ENCODE results near the gene TTC21B.
"Not testable (repeated sequence)": the region's sequence is repeated elsewhere in the genome, so short reads cannot be mapped to it uniquely, and the experiment has no call there.

Gene TTC21B

GRCh38 chr2:165953655-165954606 is at the start of gene TTC21B:
TSS of gene TTC21B (minus strand) at chr2:165953776. CDS start at chr2:165953705, 71 bp downstream.
- in situ Hi-C loops (cut with MboI; ENCODE audit: low sequenced_read_pairs): no loop called here

- in situ Hi-C loops (cut with MboI; ENCODE audit: low sequenced_read_pairs): no loop called here
Measured at GRCh38 chr2:166000401-166000800, 46.8 kb upstream of the TTC21B start.

GRCh38 chr2:165990846-165991245 is 37.3 kb upstream of the TTC21B start:
- in situ Hi-C loops (cut with MboI; ENCODE audit: low sequenced_read_pairs): no loop called here

- in situ Hi-C loops (cut with MboI; ENCODE audit: low sequenced_read_pairs): no loop called here
Measured at GRCh38 chr2:165989851-165990250, 36.3 kb upstream of the TTC21B start.

GRCh38 chr2:165985120-165985519 is 31.5 kb upstream of the TTC21B start:
- in situ Hi-C loops (cut with MboI; ENCODE audit: low sequenced_read_pairs): no loop called here

GRCh38 chr2:165972161-165972560 is 18.6 kb upstream of the TTC21B start:
- in situ Hi-C loops (cut with MboI; ENCODE audit: low sequenced_read_pairs): not testable (repeated sequence)

GRCh38 chr2:165970663-165971062 is 17.1 kb upstream of the TTC21B start:
- in situ Hi-C loops (cut with MboI; ENCODE audit: low sequenced_read_pairs): no loop called here

- in situ Hi-C loops (cut with MboI; ENCODE audit: low sequenced_read_pairs): no loop called here
Measured at GRCh38 chr2:165969227-165969626, 15.7 kb upstream of the TTC21B start.

- in situ Hi-C loops (cut with MboI; ENCODE audit: low sequenced_read_pairs): no loop called here
Measured at GRCh38 chr2:165967746-165968145, 14.2 kb upstream of the TTC21B start.

GRCh38 chr2:165961818-165962217 is 8.2 kb upstream of the TTC21B start:
- in situ Hi-C loops (cut with MboI; ENCODE audit: low sequenced_read_pairs): no loop called here

GRCh38 chr2:165959371-165959770 is 5.8 kb upstream of the TTC21B start:
- in situ Hi-C loops (cut with MboI; ENCODE audit: low sequenced_read_pairs): no loop called here

- in situ Hi-C loops (cut with MboI; ENCODE audit: low sequenced_read_pairs): no loop called here
Measured at GRCh38 chr2:165958313-165958960, 4.9 kb upstream of the TTC21B start.

- in situ Hi-C loops (cut with MboI; ENCODE audit: low sequenced_read_pairs): no loop called here
Measured at GRCh38 chr2:165957030-165957675, 3.6 kb upstream of the TTC21B start.

- in situ Hi-C loops (cut with MboI; ENCODE audit: low sequenced_read_pairs): no loop called here
Measured at GRCh38 chr2:165953306-165953654, 296 bp downstream of the TTC21B start.

- in situ Hi-C loops (cut with MboI; ENCODE audit: low sequenced_read_pairs): no loop called here
Measured at GRCh38 chr2:165952741-165953211, 800 bp downstream of the TTC21B start.

- in situ Hi-C loops (cut with MboI; ENCODE audit: low sequenced_read_pairs): no loop called here
Measured at GRCh38 chr2:165952085-165952484, 1.5 kb downstream of the TTC21B start.

GRCh38 chr2:165950438-165950837 is 3.1 kb downstream of the TTC21B start:
- in situ Hi-C loops (cut with MboI; ENCODE audit: low sequenced_read_pairs): no loop called here

- in situ Hi-C loops (cut with MboI; ENCODE audit: low sequenced_read_pairs): no loop called here
Measured at GRCh38 chr2:165941827-165942226, 11.7 kb downstream of the TTC21B start.

- in situ Hi-C loops (cut with MboI; ENCODE audit: low sequenced_read_pairs): no loop called here
Measured at GRCh38 chr2:165938237-165938636, 15.3 kb downstream of the TTC21B start.

- in situ Hi-C loops (cut with MboI; ENCODE audit: low sequenced_read_pairs): no loop called here
Measured at GRCh38 chr2:165933211-165933910, 20.2 kb downstream of the TTC21B start.

GRCh38 chr2:165927774-165928173 is 25.8 kb downstream of the TTC21B start:
- in situ Hi-C loops (cut with MboI; ENCODE audit: low sequenced_read_pairs): no loop called here

Data from HL-60/S4 treated with phorbol 12-myristate 13-acetate at 8.2 ng/mL for 4 days and 3 days (cell line).